Esophagus squamous epithelium (tissue), 4 donors: ENCODE data around the gene COL15A1.

Experiments used
- POLR2A ChIP-seq, 4 donors: fragments of 450-650 bp; IDR thresholded peaks; one replicate each; pipeline ENCODE4 v1.6.1; 2017; ENCODE audit warnings: antibody characterized with exemption in 4 of 4, mild to moderate bottlenecking in 4 of 4, moderate library complexity in 3 of 4
- TF ChIP-seq, protein P1 (sequence below), 6 experiments: fragments of 450-650 bp in 4 of 6; fragments of 200-600 bp in 2 of 6; sonication (generic) in 2 of 6; IDR thresholded peaks; one replicate each; pipeline ENCODE4 v1.5.1; 2016 to 2019; ENCODE audit warnings: antibody characterized with exemption in 6 of 6, mild to moderate bottlenecking in 4 of 6, moderate library complexity in 4 of 6

DNA sequence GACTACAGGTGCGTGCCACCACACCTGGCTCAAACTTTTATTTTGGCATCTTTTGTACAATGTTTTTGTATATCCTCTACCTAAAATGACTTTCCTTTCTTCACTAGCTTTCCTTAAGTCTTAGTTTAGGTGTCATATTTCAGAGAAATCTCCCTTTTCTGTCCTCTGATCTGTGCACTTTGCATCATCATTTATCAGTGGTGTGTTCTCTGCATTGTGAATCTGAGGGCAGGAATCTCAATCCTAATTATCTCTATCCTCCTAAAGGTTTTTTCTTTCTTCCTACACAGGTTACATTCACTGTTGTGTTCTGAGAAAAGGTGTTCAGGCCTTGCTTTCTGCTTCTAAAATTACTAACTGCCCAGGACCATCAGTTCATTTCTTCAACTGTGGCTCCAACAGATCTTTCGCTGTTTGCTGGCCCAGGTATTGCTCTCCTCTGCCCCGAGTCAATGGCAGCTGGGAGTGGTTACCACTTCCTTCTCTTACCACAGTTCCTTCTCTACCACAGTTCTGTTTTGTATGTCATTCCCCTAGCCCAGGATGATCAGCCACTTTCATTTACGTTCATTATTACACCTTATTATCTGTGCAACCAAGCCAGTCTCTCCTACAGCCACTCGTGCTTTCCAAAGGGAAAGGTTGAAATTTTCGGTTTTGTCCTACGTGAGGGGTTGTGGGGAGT lies 175.2 kb downstream of the COL15A1 start:
- TF ChIP-seq, protein P1, sequence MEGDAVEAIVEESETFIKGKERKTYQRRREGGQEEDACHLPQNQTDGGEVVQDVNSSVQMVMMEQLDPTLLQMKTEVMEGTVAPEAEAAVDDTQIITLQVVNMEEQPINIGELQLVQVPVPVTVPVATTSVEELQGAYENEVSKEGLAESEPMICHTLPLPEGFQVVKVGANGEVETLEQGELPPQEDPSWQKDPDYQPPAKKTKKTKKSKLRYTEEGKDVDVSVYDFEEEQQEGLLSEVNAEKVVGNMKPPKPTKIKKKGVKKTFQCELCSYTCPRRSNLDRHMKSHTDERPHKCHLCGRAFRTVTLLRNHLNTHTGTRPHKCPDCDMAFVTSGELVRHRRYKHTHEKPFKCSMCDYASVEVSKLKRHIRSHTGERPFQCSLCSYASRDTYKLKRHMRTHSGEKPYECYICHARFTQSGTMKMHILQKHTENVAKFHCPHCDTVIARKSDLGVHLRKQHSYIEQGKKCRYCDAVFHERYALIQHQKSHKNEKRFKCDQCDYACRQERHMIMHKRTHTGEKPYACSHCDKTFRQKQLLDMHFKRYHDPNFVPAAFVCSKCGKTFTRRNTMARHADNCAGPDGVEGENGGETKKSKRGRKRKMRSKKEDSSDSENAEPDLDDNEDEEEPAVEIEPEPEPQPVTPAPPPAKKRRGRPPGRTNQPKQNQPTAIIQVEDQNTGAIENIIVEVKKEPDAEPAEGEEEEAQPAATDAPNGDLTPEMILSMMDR (IDR thresholded peaks at IDR 0.05), result no peak
- TF ChIP-seq POLR2A (IDR thresholded peaks at IDR 0.05), result no peak
